Measurements from ENCODE around the gene ADCY5. TPM values are rescaled to one million over a fixed set of nuclear protein-coding genes. Genes with fewer than 3 reads are reported as not detected.

The ADCY5 gene
- total and polyA plus RNA-seq, 2 donors (not counting 1 experiment from before 2014, with no cell fraction given), result not detected

DNA sequence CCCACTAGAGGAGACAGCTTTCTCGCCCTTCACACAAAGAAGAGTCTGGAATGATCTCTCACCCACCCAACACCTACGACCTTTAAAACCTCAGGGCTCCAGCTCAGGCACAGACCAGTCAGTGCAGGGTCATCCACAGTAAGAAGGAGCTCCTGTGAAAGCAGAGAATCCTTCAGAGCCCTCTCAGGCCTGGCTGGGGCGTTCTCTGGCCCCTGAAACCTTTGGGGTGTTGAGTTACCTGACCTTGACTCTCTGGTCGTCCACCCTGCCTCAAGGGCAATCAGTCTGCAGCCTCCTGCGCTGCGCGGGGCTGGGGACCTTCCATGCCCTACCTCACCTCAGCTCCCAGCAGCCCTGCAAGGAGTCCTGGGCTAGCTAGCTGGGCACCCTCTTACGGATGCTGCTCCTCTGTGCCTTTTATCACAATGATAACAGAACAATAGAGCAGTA, 106.2 kb downstream of the ADCY5 start:
- CTCF ChIA-PET, result interaction anchor here (0.7 kb wide), 1 partner anchor 13 kb away, joined by 3 read pairs; no protein-coding TSS in a partner anchor
- WGBS (ENCODE audit: insufficient coverage), result 84% methylated on average over 8 of the region's 8 CpGs

DNA sequence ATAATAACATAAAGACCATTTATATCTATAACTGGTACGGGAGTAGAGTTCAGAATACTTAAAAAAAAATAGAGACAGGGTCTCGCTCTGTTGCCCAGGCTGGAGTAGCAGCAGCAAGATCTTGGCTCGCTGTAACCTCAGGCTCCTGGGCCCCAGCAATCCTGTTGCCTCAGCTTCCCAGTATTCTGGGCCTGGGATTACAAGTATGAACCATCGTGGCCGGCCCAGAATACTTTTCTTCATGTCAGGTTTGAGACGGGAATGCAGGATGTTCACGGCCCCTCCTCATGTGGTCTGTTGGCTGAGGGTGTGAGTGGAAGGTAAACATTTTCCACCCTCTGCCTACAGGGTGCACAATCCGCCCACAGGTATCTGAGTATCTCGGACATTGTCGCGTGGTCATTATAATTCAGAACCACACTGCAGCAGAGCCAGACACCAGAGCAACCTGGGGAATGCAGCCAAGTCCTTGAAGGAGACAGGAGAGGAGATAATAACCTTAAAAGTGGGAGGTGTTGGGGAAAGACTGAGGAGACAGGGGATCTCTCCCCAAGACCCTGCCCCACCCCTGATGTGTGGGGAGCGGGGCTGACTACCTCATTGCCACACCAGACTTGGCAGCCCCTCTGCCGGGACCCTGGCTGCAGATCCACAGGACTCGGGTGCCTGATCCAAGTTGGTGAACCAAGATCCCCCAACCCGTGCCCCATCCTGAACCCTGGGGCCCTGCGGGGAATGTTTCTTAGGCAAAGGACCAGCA, 106.8 kb downstream of the ADCY5 start:
- Mint-ChIP-seq H3K4me1 (no peaks in the 10 kb centered on the region), H3K27me3 (no peaks in the 10 kb centered on the region), H3K9me3 (ENCODE audit: insufficient read depth) (no peaks in the 10 kb centered on the region), H3K27ac (no peak overlapping the region), H3K4me3 (no peak overlapping the region)
- Histone ChIP-seq H4K20me1 (ENCODE audit: control insufficient read depth, insufficient read depth, low read length, poor library complexity, severe bottlenecking) (no peaks in the 10 kb centered on the region), H3K27me3 (replicated peaks in 1 of 4; ENCODE audit: control extremely low read depth in 1 of 4, control insufficient read depth in 3 of 4, insufficient read depth in 4 of 4, low read length in 3 of 4) (no peaks in the 10 kb centered on the region), H3K9me3 (ENCODE audit: control extremely low read depth in 1 of 3, control insufficient read depth in 2 of 3, insufficient read depth in 1 of 3, low read length in 2 of 3) (no peaks in the 10 kb centered on the region), H3K79me2 (ENCODE audit: control insufficient read depth, insufficient read depth, low read length) (no peaks in the 10 kb centered on the region), H3K4me1 (ENCODE audit: control insufficient read depth in 2 of 2, insufficient read depth in 2 of 2, low read length in 2 of 2) (no peaks in the 10 kb centered on the region), H3K4me3 (ENCODE audit: control extremely low read depth in 1 of 5, extremely low read depth in 1 of 5, insufficient read depth in 1 of 5, low read depth in 2 of 5, low read length in 4 of 5) (no peak overlapping the region), H3K9ac (ENCODE audit: low read length) (no peak overlapping the region), H2AFZ (ENCODE audit: insufficient read depth, low read depth, low read length, poor library complexity, severe bottlenecking) (no peak overlapping the region), H3K4me2 (replicated peaks; ENCODE audit: low read depth, low read length, poor library complexity, severe bottlenecking) (no peak overlapping the region), H3K27ac (ENCODE audit: low read length in 2 of 2) (no peak overlapping the region), H3K36me3 (replicated peaks in 1 of 2; ENCODE audit: control extremely low read depth in 1 of 2, control insufficient read depth in 1 of 2, extremely low read depth in 1 of 2, insufficient read depth in 2 of 2, low read length in 1 of 2) (no peaks in the 10 kb centered on the region)
- ChIA-PET CTCF (interaction anchor here (1.2 kb wide), 1 partner anchor 12 kb away, joined by 3 read pairs; no protein-coding TSS in a partner anchor), POLR2A (no interaction called here)
- intact Hi-C loops (cut with micrococcal nuclease), result no loop called here
- ATAC-seq (ENCODE audit: low read depth) (no peak), DNase-seq (no peak)
- TF ChIP-seq, protein P1, sequence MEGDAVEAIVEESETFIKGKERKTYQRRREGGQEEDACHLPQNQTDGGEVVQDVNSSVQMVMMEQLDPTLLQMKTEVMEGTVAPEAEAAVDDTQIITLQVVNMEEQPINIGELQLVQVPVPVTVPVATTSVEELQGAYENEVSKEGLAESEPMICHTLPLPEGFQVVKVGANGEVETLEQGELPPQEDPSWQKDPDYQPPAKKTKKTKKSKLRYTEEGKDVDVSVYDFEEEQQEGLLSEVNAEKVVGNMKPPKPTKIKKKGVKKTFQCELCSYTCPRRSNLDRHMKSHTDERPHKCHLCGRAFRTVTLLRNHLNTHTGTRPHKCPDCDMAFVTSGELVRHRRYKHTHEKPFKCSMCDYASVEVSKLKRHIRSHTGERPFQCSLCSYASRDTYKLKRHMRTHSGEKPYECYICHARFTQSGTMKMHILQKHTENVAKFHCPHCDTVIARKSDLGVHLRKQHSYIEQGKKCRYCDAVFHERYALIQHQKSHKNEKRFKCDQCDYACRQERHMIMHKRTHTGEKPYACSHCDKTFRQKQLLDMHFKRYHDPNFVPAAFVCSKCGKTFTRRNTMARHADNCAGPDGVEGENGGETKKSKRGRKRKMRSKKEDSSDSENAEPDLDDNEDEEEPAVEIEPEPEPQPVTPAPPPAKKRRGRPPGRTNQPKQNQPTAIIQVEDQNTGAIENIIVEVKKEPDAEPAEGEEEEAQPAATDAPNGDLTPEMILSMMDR (IDR thresholded peaks at IDR 0.05), result no peak
- no peak for TF ChIP-seq EZH2 (IDR thresholded peaks at IDR 0.05; ENCODE audit: borderline replicate concordance, insufficient read depth, low read depth, low read length, poor library complexity, severe bottlenecking)
- 92% methylated on average over 11 of the region's 16 CpGs for WGBS (ENCODE audit: insufficient coverage)

More for the DNA sequence above, 106.2 kb downstream of the ADCY5 start:
- Mint-ChIP-seq H3K4me3 (no peak overlapping the region), H3K4me1 (no peaks in the 10 kb centered on the region), H3K27ac (no peak overlapping the region), H3K27me3 (no peaks in the 10 kb centered on the region), H3K9me3 (ENCODE audit: insufficient read depth) (no peaks in the 10 kb centered on the region)
- no peaks in the 10 kb centered on the region for H3K79me2 ChIP-seq (ENCODE audit: control insufficient read depth, insufficient read depth, low read length)
- H4K20me1 ChIP-seq (ENCODE audit: control insufficient read depth, insufficient read depth, low read length, poor library complexity, severe bottlenecking), result no peaks in the 10 kb centered on the region
- no peak overlapping the region for H3K27ac ChIP-seq (ENCODE audit: low read length in 2 of 2)
- H3K4me3 ChIP-seq (ENCODE audit: control extremely low read depth in 1 of 5, extremely low read depth in 1 of 5, insufficient read depth in 1 of 5, low read depth in 2 of 5, low read length in 4 of 5), result no peak overlapping the region
- intact Hi-C loops (cut with micrococcal nuclease), result no loop called here
- no peak overlapping the region for H3K4me2 ChIP-seq (replicated peaks; ENCODE audit: low read depth, low read length, poor library complexity, severe bottlenecking)
- ATAC-seq (ENCODE audit: low read depth) (no peak), DNase-seq (no peak)
- POLR2A ChIA-PET, result no interaction called here
- H3K27me3 ChIP-seq (replicated peaks in 1 of 4; ENCODE audit: control extremely low read depth in 1 of 4, control insufficient read depth in 3 of 4, insufficient read depth in 4 of 4, low read length in 3 of 4), result no peaks in the 10 kb centered on the region
- no peak overlapping the region for H2AFZ ChIP-seq (ENCODE audit: insufficient read depth, low read depth, low read length, poor library complexity, severe bottlenecking)
- no peaks in the 10 kb centered on the region for H3K4me1 ChIP-seq (ENCODE audit: control insufficient read depth in 2 of 2, insufficient read depth in 2 of 2, low read length in 2 of 2)
- no peaks in the 10 kb centered on the region for H3K36me3 ChIP-seq (replicated peaks in 1 of 2; ENCODE audit: control extremely low read depth in 1 of 2, control insufficient read depth in 1 of 2, extremely low read depth in 1 of 2, insufficient read depth in 2 of 2, low read length in 1 of 2)
- no peak overlapping the region for H3K9ac ChIP-seq (ENCODE audit: low read length)
- TF ChIP-seq, protein P1 (IDR thresholded peaks at IDR 0.05), result no peak
- TF ChIP-seq EZH2 (IDR thresholded peaks at IDR 0.05; ENCODE audit: borderline replicate concordance, insufficient read depth, low read depth, low read length, poor library complexity, severe bottlenecking), result no peak
- H3K9me3 ChIP-seq (ENCODE audit: control extremely low read depth in 1 of 3, control insufficient read depth in 2 of 3, insufficient read depth in 1 of 3, low read length in 2 of 3), result no peaks in the 10 kb centered on the region
